K562 (cell line): Measurements from ENCODE around the gene APOL3. TPM values are rescaled to one million over a fixed set of nuclear protein-coding genes. Genes with fewer than 3 reads are reported as not detected.
A peak's percentile ranks its signal among the peaks of the same experiment; 100 is the strongest.

Source experiments
- FOXP1 ChIP-seq: sonication (generic); formaldehyde crosslinking; IDR thresholded peaks from 2 replicates; pipeline ENCODE4 v1.8.0; 2022; ENCODE audit warnings: mild to moderate bottlenecking, missing genetic modification reagents
- JUN ChIP-seq, 2 experiments: sonication (generic) in 1 of 2; formaldehyde crosslinking in 1 of 2; IDR thresholded peaks; 2 replicates each; pipeline versions ENCODE4 v1.6.1 to v1.8.0; 2012 to 2022; ENCODE audit warnings: borderline replicate concordance in 2 of 2, mild to moderate bottlenecking in 2 of 2, improper control_type of control experiment in 1 of 2, low read depth in 1 of 2, low read length in 1 of 2, missing genetic modification reagents in 1 of 2
- KLF10 ChIP-seq: fragments of 250-450 bp; sonication (Bioruptor Pico); IDR thresholded peaks from 2 replicates; pipeline ENCODE4 v1.6.1; 2021; ENCODE audit warnings: matching md5 sums
- MEF2D ChIP-seq: conservative IDR thresholded peaks from 2 replicates; pipeline ENCODE4 v1.6.1; 2016; ENCODE audit warnings: low read depth, missing genetic modification characterization, missing compliant biosample characterization
- PCBP2 ChIP-seq: fragments of 200-400 bp; formaldehyde crosslinking; IDR thresholded peaks from 2 replicates; pipeline ENCODE4 v1.6.1; 2018; ENCODE audit warnings: low read length, low read depth, mild to moderate bottlenecking, moderate library complexity; ENCODE audit not compliant: poor library complexity, severe bottlenecking
- PHF21A ChIP-seq: fragments of 450-650 bp; IDR thresholded peaks from 2 replicates; pipeline ENCODE4 v1.6.1; 2017; ENCODE audit warnings: low read depth, borderline replicate concordance
- RBM22 ChIP-seq: fragments of 200-400 bp; formaldehyde crosslinking; IDR thresholded peaks from 2 replicates; pipeline ENCODE4 v1.6.1; 2018; ENCODE audit warnings: low read length, low read depth; ENCODE audit not compliant: poor library complexity, severe bottlenecking
- SMC3 ChIP-seq: conservative IDR thresholded peaks from 2 replicates; pipeline ENCODE4 v1.6.1; 2011; ENCODE audit warnings: low read depth, low read length, improper control_type of control experiment; ENCODE audit not compliant: insufficient read depth
- ZNF668 ChIP-seq: fragments of 250-450 bp; sonication (Bioruptor Pico); IDR thresholded peaks from 2 replicates; pipeline ENCODE4 v1.8.0; 2022; ENCODE audit warnings: mild to moderate bottlenecking, inconsistent platforms
- polyA plus RNA-seq, 8 experiments: library from polyadenylated mRNA; depleted of rRNA in 4 of 8; stranded (reverse) in 5 of 8; unstranded in 3 of 8; fragments of >200 nt; fragmentation: Nextera tagmentation in 2 of 8; fragmentation: Illumina TruSeq in 1 of 8; extraction: Ambion mirVana in 2 of 8; extraction: Trizol in 1 of 8; gene quantifications; 2 replicates each; pipeline versions ENCODE4 v1.2.1 to v1.2.3, GENCODE V29; 2011 to 2014; ENCODE audit warnings: inconsistent platforms in 1 of 8, missing spikeins in 1 of 8
- total RNA-seq, 7 experiments: library from RNA; depleted of rRNA in 6 of 7; stranded (reverse); fragments of >200 nt in 6 of 7; fragmentation: Illumina TruSeq in 2 of 7; extraction: Trizol in 2 of 7; gene quantifications; 2 replicates each; pipeline versions ENCODE4 v1.2.1 to v1.2.3, GENCODE V29; 2011 to 2021; ENCODE audit warnings: low replicate concordance in 1 of 7
- TF ChIP-seq, protein P1 (sequence below): fragments of 250-450 bp; sonication (Bioruptor Pico); IDR thresholded peaks from 2 replicates; pipeline ENCODE4 v1.4.0; 2020; ENCODE audit warnings: mild to moderate bottlenecking, moderate library complexity, borderline replicate concordance
- TF ChIP-seq, protein P2 (sequence below): fragments of 450-650 bp; IDR thresholded peaks from one replicate; pipeline ENCODE4 v1.6.1; 2018; ENCODE audit warnings: mild to moderate bottlenecking, moderate library complexity; ENCODE audit not compliant: partially characterized antibody
- TF ChIP-seq, protein P3 (sequence below): IDR thresholded peaks from 3 replicates; pipeline ENCODE4 v1.6.1; 2011; ENCODE audit warnings: borderline replicate concordance, mild to moderate bottlenecking; ENCODE audit not compliant: insufficient read length, insufficient read depth
- TF ChIP-seq, protein P4 (sequence below), 2 experiments: fragments of 150-350 bp in 1 of 2; IDR thresholded peaks; 2 replicates each; pipeline ENCODE4 v1.6.1; 2012 to 2016; ENCODE audit warnings: low read depth in 2 of 2, low read length in 2 of 2, mild to moderate bottlenecking in 1 of 2, moderate library complexity in 1 of 2

APOL3 gene
- total and polyA plus RNA-seq, 9 of the 15 experiments (the other 6 are each of a cell fraction or from before 2014, with no cell fraction given), result 0.25 to 1.1 (median 0.56) TPM; not detected in 1

DNA sequence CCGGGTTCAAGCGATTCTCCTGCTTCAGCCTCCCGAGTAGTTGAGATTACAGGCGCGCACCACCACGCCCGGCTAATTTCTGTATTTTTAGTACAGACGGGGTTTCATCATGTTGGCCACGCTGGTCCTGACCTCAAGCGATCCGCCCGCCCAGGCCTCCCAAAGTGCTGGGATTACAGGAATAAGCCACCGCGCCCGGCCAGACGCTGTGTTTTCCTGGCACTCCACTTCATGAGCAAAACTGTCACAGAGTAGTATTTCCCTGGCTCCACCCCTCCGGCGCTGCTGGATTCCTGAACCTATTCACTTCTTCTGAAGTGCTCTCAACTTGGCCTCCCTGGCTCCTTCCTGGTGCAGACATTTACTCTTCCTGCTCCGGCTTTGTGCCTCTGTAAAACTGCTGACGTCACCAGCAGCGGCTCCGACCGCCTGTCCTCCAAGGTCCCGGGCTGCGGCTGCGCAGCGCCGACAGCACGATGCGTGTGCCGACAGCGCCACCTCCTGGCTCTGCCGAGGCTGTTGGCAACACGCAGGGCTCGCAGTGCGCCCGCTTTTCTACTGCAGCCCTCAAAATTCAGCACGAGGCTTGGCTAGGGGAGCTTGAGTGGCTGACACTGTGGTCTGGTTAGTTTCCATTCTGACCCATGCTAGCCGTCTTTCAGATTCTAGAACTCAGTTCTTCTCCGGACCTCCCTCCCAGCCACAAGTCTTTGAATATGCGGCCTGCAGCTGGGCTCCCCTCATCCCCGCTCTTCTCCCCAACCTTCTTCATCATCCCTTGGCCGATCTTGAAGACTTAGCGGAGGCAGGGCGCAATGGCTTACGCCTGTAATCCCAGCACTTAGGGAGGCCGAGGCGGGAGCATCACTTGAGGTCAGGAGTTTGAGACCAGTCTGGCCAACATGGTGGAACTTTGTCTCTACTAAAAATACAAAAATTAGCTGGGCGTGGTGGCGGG is 36.6 kb downstream of the APOL3 start (continued):
- TF ChIP-seq JUN (IDR thresholded peaks at IDR 0.05; ENCODE audit: borderline replicate concordance, low read depth, low read length) (peak; percentile 65), JUN (CRISPR knock-in tag; IDR thresholded peaks at IDR 0.05; ENCODE audit: borderline replicate concordance) (no peak), PHF21A (no peak), SMC3 (peak; percentile 99), RBM22 (no peak), KLF10 (no peak), FOXP1 (CRISPR knock-in tag) (peak; percentile 47; the same call in 1 of the 2 replicates), MEF2D (no peak), PCBP2 (no peak), ZNF668 (no peak)
- TF ChIP-seq, protein P1, sequence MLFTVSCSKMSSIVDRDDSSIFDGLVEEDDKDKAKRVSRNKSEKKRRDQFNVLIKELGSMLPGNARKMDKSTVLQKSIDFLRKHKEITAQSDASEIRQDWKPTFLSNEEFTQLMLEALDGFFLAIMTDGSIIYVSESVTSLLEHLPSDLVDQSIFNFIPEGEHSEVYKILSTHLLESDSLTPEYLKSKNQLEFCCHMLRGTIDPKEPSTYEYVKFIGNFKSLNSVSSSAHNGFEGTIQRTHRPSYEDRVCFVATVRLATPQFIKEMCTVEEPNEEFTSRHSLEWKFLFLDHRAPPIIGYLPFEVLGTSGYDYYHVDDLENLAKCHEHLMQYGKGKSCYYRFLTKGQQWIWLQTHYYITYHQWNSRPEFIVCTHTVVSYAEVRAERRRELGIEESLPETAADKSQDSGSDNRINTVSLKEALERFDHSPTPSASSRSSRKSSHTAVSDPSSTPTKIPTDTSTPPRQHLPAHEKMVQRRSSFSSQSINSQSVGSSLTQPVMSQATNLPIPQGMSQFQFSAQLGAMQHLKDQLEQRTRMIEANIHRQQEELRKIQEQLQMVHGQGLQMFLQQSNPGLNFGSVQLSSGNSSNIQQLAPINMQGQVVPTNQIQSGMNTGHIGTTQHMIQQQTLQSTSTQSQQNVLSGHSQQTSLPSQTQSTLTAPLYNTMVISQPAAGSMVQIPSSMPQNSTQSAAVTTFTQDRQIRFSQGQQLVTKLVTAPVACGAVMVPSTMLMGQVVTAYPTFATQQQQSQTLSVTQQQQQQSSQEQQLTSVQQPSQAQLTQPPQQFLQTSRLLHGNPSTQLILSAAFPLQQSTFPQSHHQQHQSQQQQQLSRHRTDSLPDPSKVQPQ (CRISPR knock-in tag), result no peak
- TF ChIP-seq, protein P2, sequence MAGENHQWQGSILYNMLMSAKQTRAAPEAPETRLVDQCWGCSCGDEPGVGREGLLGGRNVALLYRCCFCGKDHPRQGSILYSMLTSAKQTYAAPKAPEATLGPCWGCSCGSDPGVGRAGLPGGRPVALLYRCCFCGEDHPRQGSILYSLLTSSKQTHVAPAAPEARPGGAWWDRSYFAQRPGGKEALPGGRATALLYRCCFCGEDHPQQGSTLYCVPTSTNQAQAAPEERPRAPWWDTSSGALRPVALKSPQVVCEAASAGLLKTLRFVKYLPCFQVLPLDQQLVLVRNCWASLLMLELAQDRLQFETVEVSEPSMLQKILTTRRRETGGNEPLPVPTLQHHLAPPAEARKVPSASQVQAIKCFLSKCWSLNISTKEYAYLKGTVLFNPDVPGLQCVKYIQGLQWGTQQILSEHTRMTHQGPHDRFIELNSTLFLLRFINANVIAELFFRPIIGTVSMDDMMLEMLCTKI, result no peak
- TF ChIP-seq, protein P3, sequence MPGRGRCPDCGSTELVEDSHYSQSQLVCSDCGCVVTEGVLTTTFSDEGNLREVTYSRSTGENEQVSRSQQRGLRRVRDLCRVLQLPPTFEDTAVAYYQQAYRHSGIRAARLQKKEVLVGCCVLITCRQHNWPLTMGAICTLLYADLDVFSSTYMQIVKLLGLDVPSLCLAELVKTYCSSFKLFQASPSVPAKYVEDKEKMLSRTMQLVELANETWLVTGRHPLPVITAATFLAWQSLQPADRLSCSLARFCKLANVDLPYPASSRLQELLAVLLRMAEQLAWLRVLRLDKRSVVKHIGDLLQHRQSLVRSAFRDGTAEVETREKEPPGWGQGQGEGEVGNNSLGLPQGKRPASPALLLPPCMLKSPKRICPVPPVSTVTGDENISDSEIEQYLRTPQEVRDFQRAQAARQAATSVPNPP, result no peak
- TF ChIP-seq, protein P4, sequence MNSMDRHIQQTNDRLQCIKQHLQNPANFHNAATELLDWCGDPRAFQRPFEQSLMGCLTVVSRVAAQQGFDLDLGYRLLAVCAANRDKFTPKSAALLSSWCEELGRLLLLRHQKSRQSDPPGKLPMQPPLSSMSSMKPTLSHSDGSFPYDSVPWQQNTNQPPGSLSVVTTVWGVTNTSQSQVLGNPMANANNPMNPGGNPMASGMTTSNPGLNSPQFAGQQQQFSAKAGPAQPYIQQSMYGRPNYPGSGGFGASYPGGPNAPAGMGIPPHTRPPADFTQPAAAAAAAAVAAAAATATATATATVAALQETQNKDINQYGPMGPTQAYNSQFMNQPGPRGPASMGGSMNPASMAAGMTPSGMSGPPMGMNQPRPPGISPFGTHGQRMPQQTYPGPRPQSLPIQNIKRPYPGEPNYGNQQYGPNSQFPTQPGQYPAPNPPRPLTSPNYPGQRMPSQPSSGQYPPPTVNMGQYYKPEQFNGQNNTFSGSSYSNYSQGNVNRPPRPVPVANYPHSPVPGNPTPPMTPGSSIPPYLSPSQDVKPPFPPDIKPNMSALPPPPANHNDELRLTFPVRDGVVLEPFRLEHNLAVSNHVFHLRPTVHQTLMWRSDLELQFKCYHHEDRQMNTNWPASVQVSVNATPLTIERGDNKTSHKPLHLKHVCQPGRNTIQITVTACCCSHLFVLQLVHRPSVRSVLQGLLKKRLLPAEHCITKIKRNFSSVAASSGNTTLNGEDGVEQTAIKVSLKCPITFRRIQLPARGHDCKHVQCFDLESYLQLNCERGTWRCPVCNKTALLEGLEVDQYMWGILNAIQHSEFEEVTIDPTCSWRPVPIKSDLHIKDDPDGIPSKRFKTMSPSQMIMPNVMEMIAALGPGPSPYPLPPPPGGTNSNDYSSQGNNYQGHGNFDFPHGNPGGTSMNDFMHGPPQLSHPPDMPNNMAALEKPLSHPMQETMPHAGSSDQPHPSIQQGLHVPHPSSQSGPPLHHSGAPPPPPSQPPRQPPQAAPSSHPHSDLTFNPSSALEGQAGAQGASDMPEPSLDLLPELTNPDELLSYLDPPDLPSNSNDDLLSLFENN (IDR thresholded peaks at IDR 0.05; ENCODE audit: low read depth in 2 of 2, low read length in 2 of 2), result 0 out of 4 replicates have a peak, but pooled peaks of 1 of the 2 experiments have one; percentile 42
